HG03139 (cell line): ENCODE measurements around the gene UBAC2.
"Not testable (repeated sequence)": the region's sequence is repeated elsewhere in the genome, so short reads cannot be mapped to it uniquely, and the experiment has no call there.

Experiments
- ATAC-seq: cut with Tn5 transposase; IDR thresholded peaks from one replicate; pipeline ENCODE4 v1.9.1; 2021; ENCODE audit not compliant: unreplicated experiment

Gene UBAC2

DNA sequence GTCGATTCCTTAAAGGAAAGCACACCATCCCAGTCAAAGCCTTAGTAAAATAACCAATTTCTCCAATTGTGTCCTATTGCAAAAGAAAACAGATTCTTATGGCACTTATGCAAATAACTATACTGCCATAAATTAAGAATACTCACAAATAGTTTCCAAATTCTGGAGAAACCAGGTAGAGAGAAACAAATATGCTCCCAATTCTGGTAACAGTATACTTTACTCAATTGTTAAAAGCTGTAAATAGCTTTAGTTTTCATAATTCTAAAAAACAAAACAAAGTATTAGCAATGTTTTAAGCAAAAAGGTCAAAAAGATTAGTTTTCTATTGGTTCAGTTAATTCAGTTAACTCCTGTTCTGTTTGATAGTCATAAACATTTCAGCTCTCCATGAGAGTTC is 18.2 kb upstream of the UBAC2 start:
- ATAC-seq = no peak

DNA sequence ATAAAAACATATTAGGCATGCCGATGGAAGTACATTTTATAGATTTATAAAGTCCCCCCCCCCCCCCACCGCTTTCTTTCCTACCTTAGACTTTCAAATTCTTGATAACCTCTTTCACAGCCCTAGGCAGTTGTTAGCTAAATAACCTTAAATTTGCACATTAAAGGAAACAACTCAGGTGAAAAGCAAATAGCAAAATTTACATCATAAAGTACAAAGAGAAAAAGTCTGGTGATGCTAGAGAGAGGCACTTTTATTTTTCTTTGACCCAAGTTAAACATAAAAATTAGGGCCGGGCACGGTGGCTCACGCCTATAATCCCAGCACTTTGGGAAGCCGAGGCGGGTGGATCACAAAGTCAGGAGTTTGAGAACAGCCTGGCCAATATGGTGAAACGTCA is 15.0 kb upstream of the UBAC2 start:
- ATAC-seq = no peak

DNA sequence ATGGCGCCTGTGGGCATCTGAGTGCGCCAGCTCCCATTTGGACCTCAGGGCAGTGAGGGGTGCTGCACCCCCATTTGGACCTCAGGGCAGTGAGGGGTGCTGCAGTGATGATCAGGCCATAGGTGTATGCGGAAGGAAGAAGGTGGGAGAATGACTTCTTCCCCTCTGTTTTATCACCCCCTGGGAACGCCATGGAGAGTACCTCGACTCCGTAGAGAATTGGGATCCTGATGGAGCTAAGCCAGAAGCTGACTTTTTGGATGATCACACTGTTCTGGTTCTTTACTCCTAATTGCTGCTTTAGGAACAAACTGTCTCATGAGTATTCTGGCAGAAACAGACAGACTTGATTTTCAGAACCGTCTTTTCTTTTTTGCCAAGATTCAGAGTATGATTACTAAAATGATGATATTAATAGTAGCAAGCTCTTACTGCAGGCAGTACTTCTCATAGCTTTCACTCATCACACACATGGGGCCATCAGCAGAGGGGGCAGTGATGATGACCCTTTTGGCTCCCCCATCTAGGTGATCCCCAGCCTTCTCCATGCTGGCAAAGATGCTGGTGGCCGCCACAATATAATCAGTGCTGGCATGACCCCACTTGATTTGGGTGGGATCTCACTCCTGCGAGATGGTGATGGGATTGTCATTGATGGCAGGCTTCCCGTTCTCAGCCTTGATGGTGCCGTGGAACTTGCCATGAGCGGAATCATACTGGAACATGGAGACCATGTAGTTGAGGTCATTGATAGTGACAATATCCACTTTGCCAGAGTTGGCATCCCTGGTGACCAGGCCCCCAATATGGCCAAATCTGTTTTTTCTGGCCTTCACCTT is 10.3 kb upstream of the UBAC2 start:
- ATAC-seq = no peak

DNA sequence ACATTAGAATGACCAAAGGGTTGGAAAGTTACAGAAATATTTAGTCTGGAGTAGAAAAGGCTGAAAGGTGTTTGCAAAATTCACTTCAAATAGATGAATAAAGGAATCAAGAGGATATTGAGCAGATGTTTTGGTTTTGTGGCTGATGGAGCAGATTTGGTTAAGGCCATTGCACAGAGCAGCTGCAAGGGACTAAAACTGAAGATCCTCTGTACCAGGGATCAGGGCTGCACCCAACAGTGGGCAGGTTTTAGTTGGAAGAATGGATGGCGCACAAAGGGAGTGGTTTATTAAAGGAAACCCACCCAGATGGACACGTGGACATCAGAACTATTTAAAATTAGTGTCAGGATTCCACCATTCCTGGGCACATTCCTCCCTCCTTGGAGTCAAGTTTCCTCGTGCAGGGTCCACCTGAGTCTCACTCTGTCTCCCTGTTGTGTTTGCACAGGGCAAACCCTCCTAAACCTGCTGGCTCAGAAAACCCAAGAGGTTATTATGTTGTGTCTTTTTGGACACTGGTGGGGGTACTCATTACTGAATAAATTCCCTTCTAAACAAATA is 9.2 kb upstream of the UBAC2 start:
- ATAC-seq = no peak

DNA sequence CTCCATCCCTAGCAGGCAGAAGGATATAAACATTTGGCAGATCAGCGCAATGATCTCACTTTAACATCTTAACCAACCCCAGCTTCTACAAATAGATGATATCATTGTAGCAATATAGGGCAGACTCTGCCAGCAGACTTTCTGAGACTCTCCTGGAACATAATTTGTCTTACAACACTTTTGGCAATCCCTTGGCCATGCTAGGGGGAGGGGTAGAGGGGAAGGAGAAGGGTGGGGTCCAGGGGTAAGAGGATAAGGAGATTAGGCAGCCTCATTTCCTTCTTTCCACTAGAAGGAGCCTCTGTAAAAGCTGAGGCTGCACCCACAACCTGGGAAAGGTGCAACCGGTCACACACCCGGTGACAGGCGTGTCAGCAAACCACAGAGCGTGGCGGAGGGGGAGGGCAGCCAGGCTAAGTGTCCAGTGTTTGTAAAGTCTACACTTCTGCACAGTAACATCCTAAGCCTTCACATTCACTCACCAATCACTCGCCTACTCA is 8.7 kb upstream of the UBAC2 start:
- no peak for ATAC-seq

DNA sequence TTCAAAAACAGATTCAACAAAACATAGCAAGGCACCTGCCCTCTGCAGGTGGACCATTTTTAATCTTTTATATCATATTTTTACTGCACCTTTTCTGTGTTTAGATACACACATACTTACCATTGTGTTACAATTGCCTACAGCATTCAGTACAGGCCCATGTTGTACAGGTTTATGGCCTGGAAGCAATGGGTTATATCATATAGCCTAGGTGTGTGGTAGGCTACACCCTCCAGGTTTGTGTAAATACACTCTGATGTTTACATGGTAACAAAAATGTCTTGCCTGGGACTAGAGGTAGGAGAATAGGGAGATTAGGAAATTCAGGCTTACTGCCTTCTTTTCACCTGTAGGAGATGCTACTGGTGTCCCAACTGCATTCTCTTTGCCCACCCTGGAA is 8.2 kb upstream of the UBAC2 start:
- ATAC-seq = no peak

DNA sequence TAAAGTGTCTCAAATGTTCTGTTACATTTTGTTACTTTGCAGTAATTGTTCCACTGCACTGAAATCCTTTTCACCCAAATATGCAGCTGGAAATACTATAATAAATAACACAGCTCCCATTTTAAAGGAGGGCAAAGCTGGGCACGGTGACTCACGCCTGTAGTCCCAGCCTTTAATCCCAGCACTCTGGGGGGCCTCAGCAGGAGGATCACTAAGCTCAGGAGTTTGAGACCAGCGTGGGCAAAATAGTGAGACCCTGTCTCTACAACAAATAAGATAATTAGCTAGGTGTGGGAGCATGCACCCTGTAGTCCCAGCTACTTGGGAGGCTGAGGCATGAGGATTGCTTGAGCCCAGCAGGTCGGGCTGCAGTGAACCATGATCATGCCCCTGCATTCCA is 7.5 kb upstream of the UBAC2 start:
- no peak for ATAC-seq

DNA sequence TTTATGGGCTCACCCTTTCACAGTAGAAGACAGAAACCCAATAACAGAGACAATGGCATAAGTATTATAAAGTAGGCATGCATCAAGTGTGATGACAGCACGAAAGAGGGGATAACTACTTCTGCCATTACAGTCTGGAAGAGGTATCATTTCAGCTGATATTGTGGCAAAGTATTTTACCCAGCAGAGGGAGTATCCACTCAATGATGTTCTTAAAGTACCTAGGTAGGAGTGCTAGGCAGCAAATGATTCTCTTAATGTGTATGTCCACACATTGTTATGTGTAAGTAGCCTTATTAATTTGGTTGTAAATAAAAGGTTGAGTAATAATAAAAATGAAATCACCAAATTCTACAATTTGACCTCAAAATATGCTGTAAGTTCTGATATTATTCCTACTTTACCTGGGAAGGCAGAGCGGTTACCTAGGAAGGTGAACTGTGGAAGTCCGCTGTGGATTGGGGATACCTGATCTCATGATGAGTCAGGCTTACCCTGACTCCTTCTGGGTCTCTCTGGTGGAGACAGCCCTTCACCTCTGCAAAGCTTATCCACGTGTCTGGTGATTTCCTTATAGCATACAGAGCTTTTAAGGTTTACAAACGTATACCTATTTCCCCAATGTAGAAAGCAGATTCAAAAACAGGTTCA is 4.1 kb upstream of the UBAC2 start:
- ATAC-seq = no peak

DNA sequence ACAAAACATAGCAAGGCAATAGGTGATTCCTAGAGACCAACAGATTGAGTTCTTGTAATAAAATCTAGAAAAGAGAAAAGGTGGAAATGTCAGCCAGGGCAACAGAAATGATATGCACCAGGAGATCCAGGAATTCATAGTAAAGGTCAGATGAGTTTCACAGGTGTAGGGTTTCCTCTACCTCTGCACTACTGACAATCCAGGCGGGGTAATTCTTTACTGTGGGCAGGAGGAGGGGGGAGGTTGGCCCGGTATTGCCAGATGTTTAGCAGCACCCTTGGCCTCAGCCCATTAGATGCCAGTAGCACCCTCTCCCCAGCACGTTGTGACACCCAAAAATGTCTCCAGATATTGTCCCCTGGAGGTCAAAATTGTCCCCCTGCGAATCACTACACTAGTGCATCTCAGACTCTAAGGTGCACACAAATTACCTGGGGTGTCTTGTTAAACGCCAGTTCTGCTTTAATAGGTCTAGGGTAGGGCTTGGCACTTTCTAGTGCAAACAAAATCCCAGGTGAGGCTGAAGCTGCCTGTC is 3.5 kb upstream of the UBAC2 start:
- no peak for ATAC-seq

DNA sequence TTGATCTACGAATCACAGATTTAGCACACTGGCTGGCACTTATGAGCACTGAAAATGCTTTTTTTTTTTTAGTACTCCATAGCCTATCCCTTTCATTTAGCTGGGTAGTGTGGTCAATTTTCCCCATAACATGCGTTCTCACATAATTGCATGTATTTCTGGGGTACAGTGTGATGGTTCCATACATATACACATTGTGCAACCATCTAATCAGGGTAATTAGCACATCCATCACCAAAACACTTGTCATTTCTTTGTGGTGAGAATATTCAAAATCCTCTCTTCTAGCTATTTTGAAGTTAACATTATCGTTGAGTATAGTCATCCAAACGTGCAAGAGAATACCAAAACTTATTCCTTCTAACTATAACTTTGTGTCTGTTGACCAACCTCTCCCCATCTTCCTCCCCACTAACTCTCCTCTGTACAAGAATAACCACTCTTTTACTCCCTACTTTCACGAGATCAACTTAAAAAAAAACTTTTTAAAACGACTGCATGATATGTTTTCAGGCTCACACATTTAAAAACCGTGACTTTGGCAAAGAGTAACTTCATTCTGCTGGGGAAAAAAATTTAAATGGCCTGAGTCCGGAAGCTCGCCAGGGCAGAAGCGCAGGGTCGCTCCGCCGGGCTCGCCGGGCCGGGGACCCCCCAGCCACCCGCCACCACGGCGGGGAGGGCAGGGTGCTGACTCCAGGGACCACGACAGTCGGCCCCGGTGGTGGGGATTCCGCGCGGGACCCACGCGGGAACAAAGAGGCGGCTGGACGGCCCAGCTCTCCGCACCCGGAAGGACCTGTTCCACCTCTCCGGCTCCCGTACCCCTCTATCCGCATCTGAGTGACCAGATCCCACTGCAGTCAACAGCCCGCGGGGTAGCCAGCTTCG is 868 bp upstream of the UBAC2 start:
- ATAC-seq = peak; percentile 1

DNA sequence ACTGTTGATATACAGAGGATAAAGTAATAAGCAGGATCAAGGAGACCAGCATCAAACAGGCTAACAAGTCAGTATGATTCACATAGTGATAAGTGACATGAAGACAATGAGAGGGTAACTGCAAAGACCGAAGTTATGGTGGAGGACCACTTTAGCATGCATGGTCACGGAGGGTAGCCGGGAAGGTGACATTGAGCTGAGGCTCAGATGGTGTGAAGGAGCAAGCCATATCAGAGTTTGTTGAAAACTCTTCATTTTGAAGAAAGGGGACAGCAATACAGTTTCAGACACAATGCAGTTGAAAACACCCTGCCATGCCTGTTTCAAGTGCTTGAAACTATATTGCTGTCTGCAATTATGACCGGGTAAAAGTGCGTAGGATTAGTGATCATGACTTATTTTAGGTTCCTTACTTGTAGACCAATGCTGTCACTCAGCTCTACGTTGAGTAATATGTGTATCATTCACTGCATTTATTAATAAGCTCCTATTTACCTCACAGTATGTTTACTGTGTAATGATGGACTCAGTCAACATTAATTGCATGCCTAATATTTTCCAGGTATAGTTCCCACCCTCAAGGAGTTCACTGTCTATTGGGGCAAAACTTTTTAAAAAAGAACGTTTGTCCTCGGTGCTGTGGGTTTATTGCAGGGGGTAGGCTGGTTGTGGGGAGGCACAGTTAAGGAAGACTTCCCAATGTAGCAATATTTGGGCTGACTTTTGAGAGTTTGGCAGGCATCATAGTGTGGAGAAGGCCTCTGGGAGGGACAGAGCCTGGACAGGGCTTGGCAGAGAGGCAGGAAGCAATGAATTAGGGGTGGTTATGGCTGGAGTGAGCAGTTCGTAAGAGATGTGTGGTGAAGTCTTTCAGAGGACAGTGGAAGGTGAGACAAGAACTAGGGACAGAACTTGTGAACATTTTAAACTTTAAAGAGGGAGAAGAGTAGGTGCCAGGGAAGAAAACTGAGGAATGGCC is 3.2 kb downstream of the UBAC2 start:
- ATAC-seq = no peak

DNA sequence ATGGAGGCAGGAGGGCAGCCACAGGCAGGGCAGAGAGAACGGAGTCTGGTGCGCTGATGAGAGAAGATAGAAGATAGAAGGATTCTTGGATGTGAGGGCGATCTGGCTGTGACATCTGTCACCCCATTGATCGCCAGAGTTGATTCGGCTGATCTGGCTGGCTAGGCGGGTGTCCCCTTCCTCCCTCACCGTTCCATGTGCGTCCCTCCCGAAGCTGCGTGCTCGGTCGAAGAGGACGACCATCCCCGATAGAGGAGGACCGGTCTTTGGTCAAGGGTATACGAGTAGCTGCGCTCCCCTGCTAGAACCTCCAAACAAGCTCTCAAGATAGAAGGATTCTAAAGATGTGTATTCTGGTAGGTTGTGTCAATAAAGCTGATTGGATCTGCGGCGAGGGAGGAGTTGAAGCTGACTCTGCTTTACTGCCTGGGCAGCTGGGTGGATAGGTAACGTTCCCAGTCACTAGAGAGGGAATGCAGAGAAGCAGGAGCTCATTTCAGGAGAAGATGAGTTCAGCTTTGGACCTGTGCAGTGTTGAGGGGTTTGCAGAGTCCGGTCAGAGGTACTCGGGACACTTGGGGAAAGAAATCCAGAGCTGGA is 5.1 kb downstream of the UBAC2 start:
- no peak for ATAC-seq

DNA sequence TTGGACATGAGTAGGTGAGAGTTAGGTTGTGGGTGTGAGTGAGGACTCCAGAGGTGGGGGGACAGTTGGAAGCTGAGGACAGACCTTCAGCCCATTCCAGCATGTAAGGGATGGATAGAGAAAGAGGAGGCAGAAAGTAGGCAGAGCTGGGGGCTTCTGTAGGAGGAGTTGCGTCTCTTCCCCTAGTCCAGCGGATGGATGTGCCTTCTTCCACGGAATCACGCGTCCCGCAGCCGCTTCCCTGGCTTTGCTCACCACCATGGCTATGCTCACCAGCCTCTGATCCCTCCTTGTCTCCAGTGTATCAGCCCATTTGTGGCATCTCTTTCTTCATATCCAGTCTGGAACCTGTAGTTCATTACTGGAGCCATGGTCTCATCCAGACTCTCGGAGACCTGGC is 5.6 kb downstream of the UBAC2 start:
- ATAC-seq = no peak

DNA sequence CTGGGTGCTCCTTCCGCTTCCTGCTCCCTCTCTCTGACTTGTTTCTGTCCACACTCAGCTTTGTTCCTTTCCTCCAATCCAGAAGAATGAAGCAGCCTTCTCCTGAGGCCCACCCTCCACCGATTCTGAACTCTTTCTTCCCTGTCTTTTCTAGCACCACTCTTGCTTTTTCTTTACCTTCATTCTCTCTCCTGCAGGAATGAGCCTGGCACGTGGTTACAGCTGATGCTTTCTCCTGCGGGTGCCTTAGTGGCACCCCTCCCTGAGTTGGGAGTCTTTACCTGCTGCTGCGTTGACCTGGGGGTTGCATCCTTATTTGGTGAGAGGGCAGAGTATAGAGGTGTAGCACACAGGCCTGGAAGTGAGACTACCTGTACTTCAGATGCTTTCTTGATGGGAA is 6.2 kb downstream of the UBAC2 start:
- ATAC-seq = no peak

DNA sequence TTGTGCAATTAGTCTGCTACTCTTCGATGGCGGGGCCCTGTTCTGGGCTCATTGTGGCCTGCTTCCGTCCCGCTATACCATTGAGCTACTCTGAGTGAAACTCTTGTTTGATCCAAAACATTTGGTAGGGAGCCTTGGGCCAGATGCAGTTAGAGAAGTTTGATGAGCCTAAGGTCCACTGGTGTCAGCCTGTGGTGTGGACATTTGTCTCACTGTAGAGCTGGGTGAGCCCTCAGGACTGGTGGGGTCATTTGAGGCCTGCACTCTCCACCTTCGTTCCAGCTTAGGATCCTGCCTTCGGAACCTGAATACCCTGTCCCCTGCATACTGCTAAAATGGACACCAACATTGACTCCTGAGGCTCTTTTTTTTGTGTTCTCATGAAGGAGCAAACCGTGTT is 6.9 kb downstream of the UBAC2 start:
- no peak for ATAC-seq

DNA sequence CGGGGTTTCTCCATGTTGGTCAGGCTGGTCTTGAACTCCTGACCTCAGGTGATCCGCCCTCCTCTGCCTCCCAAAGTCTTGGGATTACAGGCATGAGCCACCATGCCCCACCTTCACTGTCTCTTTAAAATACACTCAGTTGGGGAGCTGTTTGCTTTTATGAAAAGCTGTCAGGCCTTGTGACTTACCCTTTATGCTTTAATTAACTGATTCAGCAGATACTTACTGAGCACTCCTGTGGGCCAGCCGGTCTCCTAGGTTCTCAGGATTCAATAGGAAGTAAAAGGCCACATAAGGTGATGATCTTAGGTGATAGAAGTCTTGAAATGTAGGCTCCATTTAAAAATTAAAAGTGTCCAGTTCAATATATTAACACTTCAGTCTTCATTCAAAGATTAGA is 7.5 kb downstream of the UBAC2 start:
- no peak for ATAC-seq

DNA sequence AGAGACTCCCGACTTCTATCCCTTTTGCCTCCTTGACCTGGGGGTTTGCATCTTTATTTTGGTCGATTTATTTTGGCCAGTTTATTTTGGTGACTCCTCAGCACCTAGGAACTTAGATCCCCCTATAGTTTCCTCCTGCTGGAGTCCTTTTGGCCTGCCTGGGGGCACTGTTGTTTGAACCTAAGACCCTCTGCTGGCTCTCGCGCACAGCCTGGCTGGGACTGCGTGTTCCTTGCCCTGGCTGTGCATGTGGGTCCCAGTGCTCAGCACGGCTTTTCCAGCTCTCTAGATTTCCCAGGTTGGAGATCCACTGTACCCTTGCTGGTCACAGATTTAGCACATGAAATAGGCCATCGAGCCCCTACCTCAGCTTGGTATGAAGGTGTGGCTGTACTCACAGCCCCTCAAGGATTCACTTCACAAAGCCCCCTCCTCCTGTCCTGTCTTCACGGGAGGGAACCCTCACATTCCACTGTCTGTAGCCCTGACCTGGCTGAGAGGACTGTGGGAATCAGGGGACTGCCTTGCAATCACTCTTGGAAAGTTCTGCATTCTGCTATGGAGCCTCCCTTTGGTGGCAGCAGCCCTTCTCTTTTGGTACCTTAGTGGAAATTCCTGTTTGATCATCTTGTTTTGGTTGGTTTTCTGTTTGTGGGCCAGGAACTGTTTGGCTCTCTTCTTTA is 8.3 kb downstream of the UBAC2 start:
- no peak for ATAC-seq

DNA sequence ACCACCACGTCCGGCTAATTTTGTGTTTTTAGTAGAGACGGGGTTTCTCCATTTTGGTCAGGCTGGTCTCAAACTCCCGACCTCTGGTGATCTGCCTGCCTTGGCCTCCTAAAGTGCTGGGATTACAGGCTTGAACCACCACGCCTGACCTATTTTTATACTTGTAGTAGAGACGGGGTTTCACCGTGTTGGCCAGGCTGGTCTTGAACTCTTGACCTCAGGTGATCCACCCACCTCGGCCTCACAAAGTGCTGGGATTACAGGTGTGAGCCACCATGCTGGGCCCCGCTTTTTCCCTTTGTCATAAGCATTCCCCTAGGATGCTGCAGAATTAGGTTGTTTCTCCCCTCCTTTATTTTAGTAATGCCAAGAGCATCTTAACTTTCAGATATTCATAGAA is 10.0 kb downstream of the UBAC2 start:
- ATAC-seq = not testable (repeated sequence)
